H1 (cell line): Measurements from ENCODE around the gene ARID1B. TPM values are rescaled to one million over a fixed set of nuclear protein-coding genes. Genes with fewer than 3 reads are reported as not detected.

Experiments used
- CHD1 ChIP-seq: IDR thresholded peaks from 2 replicates; pipeline ENCODE4 v1.6.1; 2012; ENCODE audit warnings: low read depth, low read length, improper control_type of control experiment
- GTF2F1 ChIP-seq: IDR thresholded peaks from 2 replicates; pipeline ENCODE4 v1.6.1; 2012; ENCODE audit warnings: low read depth, low read length, improper control_type of control experiment, borderline replicate concordance
- KDM4A ChIP-seq: IDR thresholded peaks from one replicate; pipeline ENCODE4 v1.7.1; 2012; ENCODE audit warnings: low read depth, mild to moderate bottlenecking, moderate library complexity, low read length, inconsistent platforms; ENCODE audit not compliant: severe bottlenecking
- USF2 ChIP-seq: IDR thresholded peaks from 2 replicates; pipeline ENCODE4 v1.6.1; 2011; ENCODE audit warnings: low read length, improper control_type of control experiment
- polyA plus RNA-seq, 7 experiments: library from polyadenylated mRNA; depleted of rRNA in 3 of 7; stranded (reverse) in 5 of 7; unstranded in 2 of 7; fragments of >200 nt in 5 of 7; fragments of 200-250 nt in 2 of 7; gene quantifications; 1 replicate in 5 of 7; 2 replicates in 1 of 7; 4 replicates in 1 of 7; pipeline versions ENCODE4 v1.2.1 to v1.2.3, GENCODE V29; 2011 to 2013; ENCODE audit warnings: missing spikeins in 2 of 7, mixed read lengths in 2 of 7
- total RNA-seq: library from RNA; stranded (reverse); fragmentation: NEBNext Ultra II Directional; extraction: Animal tissue kit (Norgen Biotek cat#: 25700); gene quantifications from 2 replicates; pipeline ENCODE4 v1.2.1, GENCODE V29; 2021
- TF ChIP-seq, protein P1 (sequence below): fragments of 300-600 bp; sonication (generic); IDR thresholded peaks from 2 replicates; pipeline ENCODE4 v1.7.1; 2012; ENCODE audit warnings: low read length, moderate library complexity, mild to moderate bottlenecking, inconsistent platforms; ENCODE audit not compliant: insufficient replicate concordance

The ARID1B gene
- total and polyA plus RNA-seq, 2 of the 8 experiments (the other 6 are each of a cell fraction or from before 2014, with no cell fraction given), result 24.3 to 70.3 TPM

- TF ChIP-seq, protein P1, sequence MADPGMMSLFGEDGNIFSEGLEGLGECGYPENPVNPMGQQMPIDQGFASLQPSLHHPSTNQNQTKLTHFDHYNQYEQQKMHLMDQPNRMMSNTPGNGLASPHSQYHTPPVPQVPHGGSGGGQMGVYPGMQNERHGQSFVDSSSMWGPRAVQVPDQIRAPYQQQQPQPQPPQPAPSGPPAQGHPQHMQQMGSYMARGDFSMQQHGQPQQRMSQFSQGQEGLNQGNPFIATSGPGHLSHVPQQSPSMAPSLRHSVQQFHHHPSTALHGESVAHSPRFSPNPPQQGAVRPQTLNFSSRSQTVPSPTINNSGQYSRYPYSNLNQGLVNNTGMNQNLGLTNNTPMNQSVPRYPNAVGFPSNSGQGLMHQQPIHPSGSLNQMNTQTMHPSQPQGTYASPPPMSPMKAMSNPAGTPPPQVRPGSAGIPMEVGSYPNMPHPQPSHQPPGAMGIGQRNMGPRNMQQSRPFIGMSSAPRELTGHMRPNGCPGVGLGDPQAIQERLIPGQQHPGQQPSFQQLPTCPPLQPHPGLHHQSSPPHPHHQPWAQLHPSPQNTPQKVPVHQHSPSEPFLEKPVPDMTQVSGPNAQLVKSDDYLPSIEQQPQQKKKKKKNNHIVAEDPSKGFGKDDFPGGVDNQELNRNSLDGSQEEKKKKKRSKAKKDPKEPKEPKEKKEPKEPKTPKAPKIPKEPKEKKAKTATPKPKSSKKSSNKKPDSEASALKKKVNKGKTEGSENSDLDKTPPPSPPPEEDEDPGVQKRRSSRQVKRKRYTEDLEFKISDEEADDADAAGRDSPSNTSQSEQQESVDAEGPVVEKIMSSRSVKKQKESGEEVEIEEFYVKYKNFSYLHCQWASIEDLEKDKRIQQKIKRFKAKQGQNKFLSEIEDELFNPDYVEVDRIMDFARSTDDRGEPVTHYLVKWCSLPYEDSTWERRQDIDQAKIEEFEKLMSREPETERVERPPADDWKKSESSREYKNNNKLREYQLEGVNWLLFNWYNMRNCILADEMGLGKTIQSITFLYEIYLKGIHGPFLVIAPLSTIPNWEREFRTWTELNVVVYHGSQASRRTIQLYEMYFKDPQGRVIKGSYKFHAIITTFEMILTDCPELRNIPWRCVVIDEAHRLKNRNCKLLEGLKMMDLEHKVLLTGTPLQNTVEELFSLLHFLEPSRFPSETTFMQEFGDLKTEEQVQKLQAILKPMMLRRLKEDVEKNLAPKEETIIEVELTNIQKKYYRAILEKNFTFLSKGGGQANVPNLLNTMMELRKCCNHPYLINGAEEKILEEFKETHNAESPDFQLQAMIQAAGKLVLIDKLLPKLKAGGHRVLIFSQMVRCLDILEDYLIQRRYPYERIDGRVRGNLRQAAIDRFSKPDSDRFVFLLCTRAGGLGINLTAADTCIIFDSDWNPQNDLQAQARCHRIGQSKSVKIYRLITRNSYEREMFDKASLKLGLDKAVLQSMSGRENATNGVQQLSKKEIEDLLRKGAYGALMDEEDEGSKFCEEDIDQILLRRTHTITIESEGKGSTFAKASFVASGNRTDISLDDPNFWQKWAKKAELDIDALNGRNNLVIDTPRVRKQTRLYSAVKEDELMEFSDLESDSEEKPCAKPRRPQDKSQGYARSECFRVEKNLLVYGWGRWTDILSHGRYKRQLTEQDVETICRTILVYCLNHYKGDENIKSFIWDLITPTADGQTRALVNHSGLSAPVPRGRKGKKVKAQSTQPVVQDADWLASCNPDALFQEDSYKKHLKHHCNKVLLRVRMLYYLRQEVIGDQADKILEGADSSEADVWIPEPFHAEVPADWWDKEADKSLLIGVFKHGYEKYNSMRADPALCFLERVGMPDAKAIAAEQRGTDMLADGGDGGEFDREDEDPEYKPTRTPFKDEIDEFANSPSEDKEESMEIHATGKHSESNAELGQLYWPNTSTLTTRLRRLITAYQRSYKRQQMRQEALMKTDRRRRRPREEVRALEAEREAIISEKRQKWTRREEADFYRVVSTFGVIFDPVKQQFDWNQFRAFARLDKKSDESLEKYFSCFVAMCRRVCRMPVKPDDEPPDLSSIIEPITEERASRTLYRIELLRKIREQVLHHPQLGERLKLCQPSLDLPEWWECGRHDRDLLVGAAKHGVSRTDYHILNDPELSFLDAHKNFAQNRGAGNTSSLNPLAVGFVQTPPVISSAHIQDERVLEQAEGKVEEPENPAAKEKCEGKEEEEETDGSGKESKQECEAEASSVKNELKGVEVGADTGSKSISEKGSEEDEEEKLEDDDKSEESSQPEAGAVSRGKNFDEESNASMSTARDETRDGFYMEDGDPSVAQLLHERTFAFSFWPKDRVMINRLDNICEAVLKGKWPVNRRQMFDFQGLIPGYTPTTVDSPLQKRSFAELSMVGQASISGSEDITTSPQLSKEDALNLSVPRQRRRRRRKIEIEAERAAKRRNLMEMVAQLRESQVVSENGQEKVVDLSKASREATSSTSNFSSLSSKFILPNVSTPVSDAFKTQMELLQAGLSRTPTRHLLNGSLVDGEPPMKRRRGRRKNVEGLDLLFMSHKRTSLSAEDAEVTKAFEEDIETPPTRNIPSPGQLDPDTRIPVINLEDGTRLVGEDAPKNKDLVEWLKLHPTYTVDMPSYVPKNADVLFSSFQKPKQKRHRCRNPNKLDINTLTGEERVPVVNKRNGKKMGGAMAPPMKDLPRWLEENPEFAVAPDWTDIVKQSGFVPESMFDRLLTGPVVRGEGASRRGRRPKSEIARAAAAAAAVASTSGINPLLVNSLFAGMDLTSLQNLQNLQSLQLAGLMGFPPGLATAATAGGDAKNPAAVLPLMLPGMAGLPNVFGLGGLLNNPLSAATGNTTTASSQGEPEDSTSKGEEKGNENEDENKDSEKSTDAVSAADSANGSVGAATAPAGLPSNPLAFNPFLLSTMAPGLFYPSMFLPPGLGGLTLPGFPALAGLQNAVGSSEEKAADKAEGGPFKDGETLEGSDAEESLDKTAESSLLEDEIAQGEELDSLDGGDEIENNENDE, result no peak
- TF ChIP-seq CHD1 (no peak), GTF2F1 (no peak), USF2 (no peak), KDM4A (no peak)
Measured at GRCh38 chr6:157220485-157220884, 443.3 kb downstream of the ARID1B start (continued).
